A549 (cell line): ENCODE data around the gene ODAPH. TPM values are rescaled to one million over a fixed set of nuclear protein-coding genes. Genes with fewer than 3 reads are reported as not detected.

Source experiments
- ATAC-seq, 2 experiments: fragments of 200-7000 bp in 1 of 2; fragments of >200 bp in 1 of 2; cut with Nextera tagmentation in 1 of 2; cut with Tn5 transposase in 1 of 2; 3 replicates each; pipeline versions ENCODE4 v1.8.0 to v1.9.1; 2018 to 2020; ENCODE audit warnings: mild to moderate bottlenecking in 1 of 2, moderate library complexity in 1 of 2
- CTCF ChIA-PET: fragments of 300-600 bp; sonication (Branson Sonifier 250); formaldehyde crosslinking; extraction: SDS; loops from one replicate; lab custom pipeline; 2021; ENCODE audit warnings: antibody characterized with exemption, inconsistent platforms; lab: Yijun Ruan, JAX
- POLR2A ChIA-PET: fragments of 350-600 bp; formaldehyde crosslinking; extraction: SDS; loops from one replicate; lab custom pipeline; 2021; ENCODE audit warnings: antibody characterized with exemption, inconsistent platforms; lab: Yijun Ruan, JAX
- DNase-seq, 2 experiments: peaks; one replicate each; pipeline versions ENCODE4 v3.0.0 to v3.0.0-alpha.2; 2011 to 2016; ENCODE audit warnings: low read depth in 1 of 2, low spot score in 1 of 2
- FAIRE-seq: peaks from 2 replicates; lab custom pipeline; 2011; peaks lifted over from hg19 to GRCh38; lab: Jason Lieb, UNC
- H3K27ac ChIP-seq, 2 experiments: fragments of >200 bp; sonication (Bioruptor Twin); formaldehyde crosslinking; 3 replicates each; pipeline ENCODE4 v1.5.1; 2016 to 2017
- H3K4me1 ChIP-seq: fragments of >200 bp; sonication (Bioruptor Twin); formaldehyde crosslinking; 3 replicates; pipeline ENCODE4 v1.6.1; 2016
- H3K4me2 ChIP-seq: fragments of >200 bp; sonication (Bioruptor Twin); formaldehyde crosslinking; 3 replicates; pipeline ENCODE4 v1.6.1; 2016
- H3K4me3 ChIP-seq: fragments of >200 bp; sonication (Bioruptor Twin); formaldehyde crosslinking; 3 replicates; pipeline ENCODE4 v1.5.1; 2016
- H3K9me3 ChIP-seq: fragments of >200 bp; sonication (Bioruptor Twin); formaldehyde crosslinking; 3 replicates; pipeline ENCODE4 v1.6.1; 2016
- BHLHE40 ChIP-seq: IDR thresholded peaks from 2 replicates; pipeline ENCODE4 v1.6.1; 2012; ENCODE audit warnings: low read depth, low read length, inconsistent platforms
- CHD2 ChIP-seq: fragments of 150-350 bp; IDR thresholded peaks from 2 replicates; pipeline ENCODE4 v1.6.1; 2014; ENCODE audit warnings: low read length; ENCODE audit not compliant: partially characterized antibody
- EP300 ChIP-seq, 2 experiments: fragments of >200 bp; sonication (Bioruptor Twin); formaldehyde crosslinking; IDR thresholded peaks; 2 replicates in 1 of 2; 3 replicates in 1 of 2; pipeline ENCODE4 v1.6.1; 2016 to 2017
- FOSL2 ChIP-seq, 2 experiments: fragments of 450-650 bp in 1 of 2; fragments of >200 bp in 1 of 2; sonication (Bioruptor Twin) in 1 of 2; formaldehyde crosslinking; IDR thresholded peaks; 2 replicates each; pipeline versions ENCODE4 v1.5.0 to v1.6.1; 2016 to 2020; ENCODE audit warnings: mild to moderate bottlenecking in 1 of 2, moderate library complexity in 1 of 2
- FOXS1 ChIP-seq: fragments of 250-450 bp; sonication (Bioruptor Pico); IDR thresholded peaks from 2 replicates; pipeline ENCODE4 v1.5.0; 2020; ENCODE audit warnings: mild to moderate bottlenecking, moderate library complexity
- HDAC2 ChIP-seq: fragments of 200-600 bp; sonication (generic); IDR thresholded peaks from 2 replicates; pipeline ENCODE4 v1.6.1; 2016
- HOXA7 ChIP-seq: fragments of 250-450 bp; sonication (Bioruptor Pico); IDR thresholded peaks from 2 replicates; pipeline ENCODE4 v1.5.0; 2020; ENCODE audit warnings: mild to moderate bottlenecking, moderate library complexity
- JUN ChIP-seq, 2 experiments: fragments of >200 bp; sonication (Bioruptor Twin); formaldehyde crosslinking; IDR thresholded peaks; 2 replicates in 1 of 2; 3 replicates in 1 of 2; pipeline ENCODE4 v1.6.1; 2016 to 2017
- JUNB ChIP-seq: fragments of >200 bp; sonication (Bioruptor Twin); formaldehyde crosslinking; IDR thresholded peaks from 2 replicates; pipeline ENCODE4 v1.6.1; 2016
- KDM1A ChIP-seq: fragments of 200-600 bp; sonication (generic); IDR thresholded peaks from 2 replicates; pipeline ENCODE4 v1.6.1; 2016; ENCODE audit warnings: low read depth, mild to moderate bottlenecking
- KDM5A ChIP-seq: fragments of 200-600 bp; sonication (generic); IDR thresholded peaks from 2 replicates; pipeline ENCODE4 v1.6.1; 2016; ENCODE audit warnings: antibody characterized with exemption, mild to moderate bottlenecking
- NFE2L2 ChIP-seq: fragments of 150-350 bp; conservative IDR thresholded peaks from 2 replicates; pipeline ENCODE4 v1.6.1; 2014; ENCODE audit warnings: low read length
- RAD21 ChIP-seq, 2 experiments: fragments of >200 bp in 1 of 2; sonication (Bioruptor Twin) in 1 of 2; formaldehyde crosslinking in 1 of 2; IDR thresholded peaks in 1 of 2; conservative IDR thresholded peaks in 1 of 2; 2 replicates in 1 of 2; 3 replicates in 1 of 2; pipeline ENCODE4 v1.6.1; 2012 to 2018; ENCODE audit warnings: inconsistent platforms in 1 of 2
- RFX5 ChIP-seq: fragments of 450-650 bp; IDR thresholded peaks from 2 replicates; pipeline ENCODE4 v1.7.1; 2014; ENCODE audit warnings: antibody characterized with exemption, mild to moderate bottlenecking, moderate library complexity
- RNF2 ChIP-seq: fragments of 200-600 bp; sonication (generic); IDR thresholded peaks from 2 replicates; pipeline ENCODE4 v1.6.1; 2016; ENCODE audit warnings: low read depth, mild to moderate bottlenecking, antibody characterized with exemption, moderate library complexity, borderline replicate concordance
- SMC3 ChIP-seq: fragments of >200 bp; sonication (Bioruptor Twin); formaldehyde crosslinking; IDR thresholded peaks from 3 replicates; pipeline ENCODE4 v1.6.1; 2018; ENCODE audit warnings: inconsistent platforms
- TFCP2L1 ChIP-seq: fragments of 250-450 bp; sonication (Bioruptor Pico); IDR thresholded peaks from 2 replicates; pipeline ENCODE4 v1.5.0; 2021; ENCODE audit warnings: mild to moderate bottlenecking
- ZFP36 ChIP-seq: fragments of 450-650 bp; IDR thresholded peaks from 2 replicates; pipeline ENCODE4 v1.6.1; 2014; ENCODE audit warnings: borderline replicate concordance; ENCODE audit not compliant: partially characterized antibody
- WGBS: methylation state at CpG from one replicate; pipeline ENCODE4 v1.1.6; 2017; ENCODE audit errors: missing lambda C conversion rate; 5-methylcytosine and 5-hydroxymethylcytosine counted together
- polyA plus RNA-seq, 4 experiments: library from polyadenylated mRNA; depleted of rRNA in 3 of 4; stranded (reverse); fragments of >200 nt; fragmentation: RNase III in 1 of 4; extraction: RNeasy Plus Mini Kit Qiagen cat#74134 plus additional on column Dnase treatment in 1 of 4; gene quantifications; 2 replicates in 3 of 4; 3 replicates in 1 of 4; pipeline ENCODE4 v1.2.3, GENCODE V29; 2011 to 2017
- TF ChIP-seq, protein P1 (sequence below): fragments of >200 bp; sonication (Bioruptor Twin); formaldehyde crosslinking; IDR thresholded peaks from 3 replicates; pipeline ENCODE4 v1.5.1; 2016
- TF ChIP-seq, protein P2 (sequence below): IDR thresholded peaks from 2 replicates; pipeline ENCODE4 v1.6.1; 2012
- TF ChIP-seq, protein P3 (sequence below): IDR thresholded peaks from 2 replicates; pipeline ENCODE4 v1.6.1; 2012
- TF ChIP-seq, protein P4 (sequence below): fragments of 250-450 bp; sonication (Bioruptor Pico); IDR thresholded peaks from 2 replicates; pipeline ENCODE4 v1.5.0; 2020; ENCODE audit warnings: low read depth, mild to moderate bottlenecking, moderate library complexity
- TF ChIP-seq, protein P5 (sequence below): IDR thresholded peaks from 2 replicates; pipeline ENCODE4 v1.6.1; 2012; ENCODE audit warnings: low read depth, borderline replicate concordance

ODAPH gene
- polyA plus RNA-seq, 2 of the 4 experiments (the other 2 are of a cell fraction) = 0.06 to 0.08 TPM

DNA sequence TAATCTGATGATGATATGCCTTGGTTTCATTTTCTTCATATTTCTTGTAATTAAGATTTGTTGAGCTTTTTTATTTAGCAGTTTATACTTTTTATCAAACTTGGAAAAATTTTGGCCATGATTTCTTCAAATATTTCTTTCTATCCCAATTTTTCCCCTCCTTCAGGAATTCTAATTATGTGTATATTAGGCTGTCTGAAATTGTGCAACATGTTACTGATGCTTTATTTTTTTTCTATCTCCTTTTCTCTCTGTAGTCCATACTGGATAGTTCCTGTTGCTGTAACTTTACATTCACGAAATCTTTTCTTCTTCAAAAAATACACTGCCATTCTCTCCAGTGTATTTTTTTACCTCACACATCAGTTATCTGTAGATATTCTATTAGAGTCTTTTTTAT is 30.8 kb upstream of the ODAPH start (continued):
- TF ChIP-seq SMC3 = no peak

DNA sequence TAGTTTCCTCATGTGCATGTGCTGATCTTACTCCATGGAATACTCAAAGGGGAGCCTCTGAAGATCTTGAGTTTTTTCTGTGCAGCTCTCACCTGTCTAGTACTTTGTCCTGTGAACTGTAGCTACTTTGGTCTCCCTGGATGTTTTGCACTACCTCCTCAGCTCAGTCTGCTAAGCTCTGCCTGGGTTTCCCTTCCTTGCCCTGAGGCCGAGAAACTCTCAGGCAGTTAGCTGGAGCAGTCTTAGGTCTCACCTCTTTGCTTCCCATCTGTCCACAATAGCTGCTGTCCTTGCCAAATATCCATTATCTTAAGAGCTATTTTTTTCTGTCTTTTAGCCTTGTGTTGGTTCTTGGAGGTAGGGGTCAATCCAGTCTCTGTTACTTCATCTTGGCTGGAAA is 30.0 kb upstream of the ODAPH start:
- FAIRE-seq (no peak), ATAC-seq (no peak)
- CTCF ChIA-PET = interaction anchor here (0.9 kb wide), 1 partner anchor 322 kb away, joined by 3 read pairs; no protein-coding TSS in a partner anchor

DNA sequence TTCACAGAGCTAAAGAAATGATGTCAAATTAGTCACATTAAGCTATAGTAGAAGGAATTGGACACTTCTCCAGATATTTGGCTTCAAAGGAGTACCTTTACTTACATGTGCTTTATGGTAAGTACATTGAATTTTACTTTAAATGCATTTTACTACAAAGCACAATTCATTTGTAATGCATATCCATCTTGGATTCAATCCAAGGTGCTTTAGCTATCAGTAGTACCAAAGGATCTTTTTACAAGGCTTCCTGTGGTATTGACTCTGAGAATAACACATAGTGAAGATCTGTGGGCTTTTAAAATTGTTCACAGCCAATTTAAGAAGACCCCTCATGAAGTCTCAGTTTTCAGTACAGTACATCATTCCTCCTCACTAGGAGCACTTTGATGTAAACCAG is 28.4 kb upstream of the ODAPH start:
- no peaks in the 10 kb centered on the region for H3K9me3 ChIP-seq
- H3K4me1 ChIP-seq = no peaks in the 10 kb centered on the region
- no peak overlapping the region for H3K27ac ChIP-seq
- CTCF ChIA-PET = no interaction called here
- H3K4me2 ChIP-seq = no peak overlapping the region
- no peak overlapping the region for H3K4me3 ChIP-seq
- no peak for TF ChIP-seq RNF2
- no peak for TF ChIP-seq RFX5
- TF ChIP-seq, protein P1, sequence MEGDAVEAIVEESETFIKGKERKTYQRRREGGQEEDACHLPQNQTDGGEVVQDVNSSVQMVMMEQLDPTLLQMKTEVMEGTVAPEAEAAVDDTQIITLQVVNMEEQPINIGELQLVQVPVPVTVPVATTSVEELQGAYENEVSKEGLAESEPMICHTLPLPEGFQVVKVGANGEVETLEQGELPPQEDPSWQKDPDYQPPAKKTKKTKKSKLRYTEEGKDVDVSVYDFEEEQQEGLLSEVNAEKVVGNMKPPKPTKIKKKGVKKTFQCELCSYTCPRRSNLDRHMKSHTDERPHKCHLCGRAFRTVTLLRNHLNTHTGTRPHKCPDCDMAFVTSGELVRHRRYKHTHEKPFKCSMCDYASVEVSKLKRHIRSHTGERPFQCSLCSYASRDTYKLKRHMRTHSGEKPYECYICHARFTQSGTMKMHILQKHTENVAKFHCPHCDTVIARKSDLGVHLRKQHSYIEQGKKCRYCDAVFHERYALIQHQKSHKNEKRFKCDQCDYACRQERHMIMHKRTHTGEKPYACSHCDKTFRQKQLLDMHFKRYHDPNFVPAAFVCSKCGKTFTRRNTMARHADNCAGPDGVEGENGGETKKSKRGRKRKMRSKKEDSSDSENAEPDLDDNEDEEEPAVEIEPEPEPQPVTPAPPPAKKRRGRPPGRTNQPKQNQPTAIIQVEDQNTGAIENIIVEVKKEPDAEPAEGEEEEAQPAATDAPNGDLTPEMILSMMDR = no peak
- TF ChIP-seq, protein P2, sequence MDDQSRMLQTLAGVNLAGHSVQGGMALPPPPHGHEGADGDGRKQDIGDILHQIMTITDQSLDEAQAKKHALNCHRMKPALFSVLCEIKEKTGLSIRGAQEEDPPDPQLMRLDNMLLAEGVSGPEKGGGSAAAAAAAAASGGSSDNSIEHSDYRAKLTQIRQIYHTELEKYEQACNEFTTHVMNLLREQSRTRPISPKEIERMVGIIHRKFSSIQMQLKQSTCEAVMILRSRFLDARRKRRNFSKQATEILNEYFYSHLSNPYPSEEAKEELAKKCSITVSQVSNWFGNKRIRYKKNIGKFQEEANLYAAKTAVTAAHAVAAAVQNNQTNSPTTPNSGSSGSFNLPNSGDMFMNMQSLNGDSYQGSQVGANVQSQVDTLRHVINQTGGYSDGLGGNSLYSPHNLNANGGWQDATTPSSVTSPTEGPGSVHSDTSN = no peak
- TF ChIP-seq, protein P3, sequence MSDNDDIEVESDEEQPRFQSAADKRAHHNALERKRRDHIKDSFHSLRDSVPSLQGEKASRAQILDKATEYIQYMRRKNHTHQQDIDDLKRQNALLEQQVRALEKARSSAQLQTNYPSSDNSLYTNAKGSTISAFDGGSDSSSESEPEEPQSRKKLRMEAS = no peak
- TF ChIP-seq RAD21 (conservative IDR thresholded peaks at IDR 0.05 in 1 of 2, IDR thresholded peaks at IDR 0.05 in 1 of 2) = no peak
- no peak for TF ChIP-seq SMC3
- TF ChIP-seq CHD2 = no peak
- TF ChIP-seq HOXA7 = no peak
- TF ChIP-seq, protein P4, sequence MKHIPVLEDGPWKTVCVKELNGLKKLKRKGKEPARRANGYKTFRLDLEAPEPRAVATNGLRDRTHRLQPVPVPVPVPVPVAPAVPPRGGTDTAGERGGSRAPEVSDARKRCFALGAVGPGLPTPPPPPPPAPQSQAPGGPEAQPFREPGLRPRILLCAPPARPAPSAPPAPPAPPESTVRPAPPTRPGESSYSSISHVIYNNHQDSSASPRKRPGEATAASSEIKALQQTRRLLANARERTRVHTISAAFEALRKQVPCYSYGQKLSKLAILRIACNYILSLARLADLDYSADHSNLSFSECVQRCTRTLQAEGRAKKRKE (CRISPR knock-in tag) = no peak
- no peak for TF ChIP-seq EP300 (IDR thresholded peaks at IDR 0.05)
- no peak for TF ChIP-seq BHLHE40
- TF ChIP-seq FOXS1 (CRISPR knock-in tag) = no peak
- DNase-seq (no peak), FAIRE-seq (no peak), ATAC-seq (no peak)
- POLR2A ChIA-PET = no interaction called here

More for the DNA sequence above, 30.0 kb upstream of the ODAPH start:
- Histone ChIP-seq H3K4me2 (no peak overlapping the region), H3K27ac (no peak overlapping the region), H3K4me3 (no peak overlapping the region), H3K9me3 (no peaks in the 10 kb centered on the region), H3K4me1 (no peaks in the 10 kb centered on the region)
- POLR2A ChIA-PET = interaction anchor here (1.0 kb wide), 1 partner anchor 11 kb away, joined by 5 read pairs; the partner anchor contains the start of genes RCHY1 and THAP6
- no peak for DNase-seq
- 100% methylated on average over 1 of the region's 1 CpG for WGBS
- TF ChIP-seq HDAC2 = no peak

DNA sequence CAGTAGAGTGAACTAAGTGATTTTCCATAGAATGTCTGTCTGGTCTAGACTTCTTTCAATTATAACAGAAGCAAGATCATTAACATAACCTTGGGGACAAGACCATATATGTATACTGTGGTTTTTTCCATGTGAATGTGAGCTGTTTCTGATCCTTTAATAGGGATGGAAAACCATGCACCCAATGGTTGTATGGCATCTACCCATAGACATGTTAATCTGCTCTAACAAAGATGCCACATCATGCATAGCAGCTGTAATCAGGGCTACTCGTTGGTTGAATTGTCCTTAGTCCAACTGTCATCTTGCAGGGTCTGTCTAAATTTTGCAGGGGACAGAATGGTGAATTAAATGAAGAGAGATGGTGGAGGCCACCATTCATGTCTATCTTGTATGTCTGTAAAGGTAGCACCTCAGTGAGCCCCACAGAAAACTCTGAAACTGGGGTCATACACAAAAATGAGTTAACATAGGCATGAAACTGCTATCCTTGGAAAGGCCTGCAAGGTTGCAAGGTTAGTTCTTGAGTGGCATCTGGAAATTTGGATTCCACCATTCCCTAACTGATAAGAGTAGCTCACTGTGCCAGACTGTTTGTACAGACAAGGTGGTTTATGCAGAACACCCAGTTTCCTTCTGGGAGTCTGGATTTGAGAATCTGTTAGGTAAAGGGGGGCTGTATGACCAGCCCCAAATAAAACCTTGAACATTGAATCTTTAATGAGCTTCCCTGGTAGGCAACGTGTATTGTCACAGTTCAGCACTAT is 25.1 kb upstream of the ODAPH start:
- POLR2A ChIA-PET = no interaction called here
- ATAC-seq = no peak
- no peaks in the 10 kb centered on the region for H3K4me1 ChIP-seq
- FAIRE-seq = no peak
- DNase-seq = no peak
- no peaks in the 10 kb centered on the region; the same call in 2 of the 3 replicates for H3K9me3 ChIP-seq
- no peak overlapping the region for H3K4me2 ChIP-seq
- no peak overlapping the region for H3K27ac ChIP-seq
- 79% methylated on average over 2 of the region's 2 CpGs for WGBS
- CTCF ChIA-PET = interaction anchor here (1.2 kb wide), 1 partner anchor 11 kb away, joined by 3 read pairs; no protein-coding TSS in a partner anchor
- no peak overlapping the region for H3K4me3 ChIP-seq
- no peak for TF ChIP-seq JUN (IDR thresholded peaks at IDR 0.05)
- no peak for TF ChIP-seq CHD2
- TF ChIP-seq BHLHE40 = no peak
- TF ChIP-seq NFE2L2 = no peak
- TF ChIP-seq FOSL2 (IDR thresholded peaks at IDR 0.05) = no peak
- no peak for TF ChIP-seq FOSL2 (CRISPR knock-in tag; IDR thresholded peaks at IDR 0.05)
- TF ChIP-seq KDM5A = no peak
- TF ChIP-seq, protein P5, sequence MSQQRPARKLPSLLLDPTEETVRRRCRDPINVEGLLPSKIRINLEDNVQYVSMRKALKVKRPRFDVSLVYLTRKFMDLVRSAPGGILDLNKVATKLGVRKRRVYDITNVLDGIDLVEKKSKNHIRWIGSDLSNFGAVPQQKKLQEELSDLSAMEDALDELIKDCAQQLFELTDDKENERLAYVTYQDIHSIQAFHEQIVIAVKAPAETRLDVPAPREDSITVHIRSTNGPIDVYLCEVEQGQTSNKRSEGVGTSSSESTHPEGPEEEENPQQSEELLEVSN = no peak
- TF ChIP-seq JUNB = no peak
- no peak for TF ChIP-seq KDM1A
- TF ChIP-seq, protein P2 = no peak
- TF ChIP-seq TFCP2L1 = no peak
- no peak for TF ChIP-seq ZFP36
